Embryonic facial prominence (tissue), 1 donor: ENCODE data around the gene XG.
"Not testable (repeated sequence)": the region's sequence is repeated elsewhere in the genome, so short reads cannot be mapped to it uniquely, and the experiment has no call there.

Experiments
- DNase-seq: peaks from one replicate; pipeline ENCODE4 v3.0.0-alpha.2; 2016; ENCODE audit errors: extremely low spot score

Gene XG, protein sequence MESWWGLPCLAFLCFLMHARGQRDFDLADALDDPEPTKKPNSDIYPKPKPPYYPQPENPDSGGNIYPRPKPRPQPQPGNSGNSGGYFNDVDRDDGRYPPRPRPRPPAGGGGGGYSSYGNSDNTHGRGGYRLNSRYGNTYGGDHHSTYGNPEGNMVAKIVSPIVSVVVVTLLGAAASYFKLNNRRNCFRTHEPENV

DNA sequence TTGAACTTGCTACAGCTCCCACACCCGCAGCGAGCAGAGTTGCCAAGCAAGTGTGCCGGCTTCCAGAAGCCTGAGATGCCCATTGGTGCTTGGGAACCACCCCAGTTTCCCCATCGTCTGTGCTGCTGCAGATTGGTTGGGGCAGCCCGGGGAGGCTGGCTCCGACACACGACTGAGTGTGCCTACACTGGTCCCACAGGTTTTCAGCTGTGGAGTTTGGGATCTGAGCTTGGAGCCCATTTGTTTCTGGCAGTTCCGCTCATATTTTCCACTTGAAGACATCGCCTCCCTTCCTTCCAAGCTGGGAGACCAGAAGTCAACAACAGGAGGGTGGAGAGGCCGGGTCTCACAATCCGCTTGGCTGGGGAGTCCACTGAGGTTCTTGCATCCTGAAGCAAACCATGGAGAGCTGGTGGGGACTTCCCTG is at the start of gene XG:
TSS of gene XG (plus strand) at position 167 of the 427 bp plus-strand sequence. CDS start at position 402, 235 bp downstream.
- not testable (repeated sequence) for DNase-seq

DNA sequence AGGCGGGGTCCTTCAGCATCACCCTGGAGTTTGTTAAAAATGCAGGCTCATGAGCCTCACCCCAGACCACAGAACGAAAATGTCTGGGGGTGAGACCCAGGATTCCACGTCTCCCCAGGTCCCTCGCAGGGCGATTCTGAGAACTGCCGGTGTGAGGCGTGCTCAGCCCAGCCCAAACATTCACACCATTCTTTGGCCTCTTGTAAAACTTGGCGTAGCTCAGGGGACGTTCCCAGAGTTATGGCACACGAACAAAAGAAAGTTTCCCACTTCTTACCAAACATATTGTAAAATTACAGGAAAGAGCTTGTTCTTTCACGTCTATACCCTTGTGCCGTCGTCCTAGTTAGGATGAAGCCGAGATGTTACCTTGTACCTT is 47.9 kb upstream of the XG start:
- no peak for DNase-seq

DNA sequence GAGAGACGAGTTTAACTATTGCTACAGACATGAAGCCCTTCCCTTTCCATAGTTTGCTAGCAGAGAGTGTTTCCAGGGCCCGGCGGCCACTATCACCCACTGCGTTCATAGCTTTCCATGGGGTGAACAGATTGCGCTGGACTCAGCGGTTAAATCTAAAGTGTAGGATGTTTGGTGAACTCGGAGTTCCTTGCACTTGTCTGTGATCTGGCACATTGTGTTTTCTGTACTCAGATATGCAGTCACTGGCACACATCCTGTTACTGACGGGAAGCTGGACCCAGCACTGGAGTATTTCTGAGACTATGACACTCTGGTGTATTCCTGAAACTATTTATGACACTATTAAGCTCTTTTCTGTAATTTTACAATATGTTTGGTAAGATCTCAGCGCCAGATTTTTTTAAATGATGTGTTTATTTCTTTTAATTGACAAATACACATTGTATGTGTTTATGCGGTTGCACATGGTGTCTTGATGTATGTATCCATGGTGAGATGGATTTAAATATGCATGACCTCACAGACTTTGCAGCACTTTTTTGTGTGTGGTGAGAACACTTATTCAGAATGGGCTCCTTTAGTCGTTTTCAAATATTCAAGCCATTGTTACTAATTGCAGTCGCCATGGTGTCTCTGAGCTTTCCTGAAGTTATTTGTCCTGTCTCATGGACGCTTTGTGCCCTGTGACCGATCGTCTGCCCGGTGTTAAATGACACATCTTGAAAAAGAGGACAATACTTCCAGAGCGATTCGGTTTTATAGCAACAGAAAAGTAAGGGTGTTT is 46.6 kb upstream of the XG start:
- DNase-seq = no peak

DNA sequence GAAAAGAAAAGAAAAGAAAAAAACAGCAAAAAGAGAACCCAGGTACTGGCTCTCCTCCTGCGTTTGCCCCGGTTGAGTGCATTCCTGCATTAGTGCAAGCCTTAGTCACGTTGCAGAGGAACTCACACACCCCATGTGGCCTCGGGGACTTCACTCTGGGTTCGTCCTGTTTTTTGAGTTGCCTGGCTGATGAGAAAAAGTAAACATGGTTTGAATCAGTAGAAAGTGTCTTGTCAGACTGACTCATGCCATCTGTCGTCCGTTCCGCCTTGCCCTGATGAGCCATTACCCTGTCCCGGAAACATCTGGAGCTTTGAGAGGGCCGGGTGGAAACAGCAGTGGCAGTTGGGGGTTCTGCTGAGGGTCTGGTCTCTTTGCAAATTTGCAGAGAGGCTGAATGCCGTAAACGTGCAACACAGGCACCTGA is 44.5 kb upstream of the XG start:
- peak; percentile 57 for DNase-seq

DNA sequence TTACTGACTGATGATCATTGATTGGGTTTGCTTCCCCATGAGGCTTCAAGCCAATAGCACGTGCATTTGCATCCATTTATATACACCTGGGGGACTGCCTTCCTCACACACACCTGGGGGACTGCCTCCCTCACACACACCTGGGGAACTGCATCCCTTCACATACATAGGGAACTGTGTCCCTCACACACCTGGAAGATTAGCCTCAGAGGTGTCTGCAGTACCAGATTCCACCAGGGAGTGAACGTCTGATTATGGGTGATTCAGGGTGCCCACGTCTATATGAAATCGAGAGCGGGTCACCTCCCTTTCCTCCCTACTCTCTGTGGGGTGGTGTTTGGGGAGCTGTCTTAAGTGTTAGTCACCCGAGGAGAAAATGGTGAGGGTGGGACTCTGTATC is 43.8 kb upstream of the XG start:
- DNase-seq = no peak

DNA sequence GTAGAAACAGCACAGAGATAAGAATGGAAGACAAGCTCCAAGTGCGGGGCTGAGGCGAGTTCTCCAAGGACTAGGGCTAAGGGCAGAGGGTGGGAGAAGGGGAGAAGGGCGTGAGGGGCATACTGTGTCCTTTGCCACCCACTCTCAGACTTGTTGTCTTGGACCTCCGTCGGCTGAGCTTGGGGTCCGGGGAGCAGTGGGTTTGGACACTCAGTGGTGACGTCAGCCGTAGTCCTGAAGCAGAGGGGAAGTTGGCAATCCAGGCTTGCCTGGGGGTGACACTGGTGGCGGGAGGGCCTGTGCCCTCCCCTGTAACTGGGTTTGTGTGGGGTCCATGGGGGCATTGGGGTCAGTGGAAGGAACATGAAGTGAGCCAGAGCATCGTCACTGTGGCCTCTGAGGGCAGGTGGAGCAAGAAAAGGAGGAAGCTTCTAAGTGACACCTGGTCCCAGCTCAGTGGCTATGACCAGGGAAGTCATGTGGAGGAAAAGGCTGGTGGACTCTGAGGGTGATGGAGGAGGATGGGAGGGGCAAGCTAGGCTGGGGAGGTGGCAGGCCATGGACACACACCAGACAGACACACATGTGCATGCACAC is 43.1 kb upstream of the XG start:
- no peak for DNase-seq

DNA sequence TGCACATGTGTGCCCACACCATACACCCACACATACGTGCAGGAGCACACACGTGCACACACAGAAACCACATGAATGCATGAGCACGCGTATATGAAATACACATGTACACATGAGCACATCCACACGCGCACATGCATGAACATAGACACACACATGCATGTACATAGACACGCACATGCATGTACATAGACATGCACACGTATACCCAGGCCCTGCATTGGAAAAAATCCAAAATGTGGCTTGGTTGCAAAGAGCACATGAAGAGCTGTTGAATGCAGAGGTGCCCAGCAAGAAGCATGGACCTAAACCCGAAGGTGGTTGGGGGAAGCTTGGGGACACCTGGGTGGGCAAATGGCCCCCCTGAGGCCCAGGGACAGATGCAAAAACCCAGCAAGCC is 42.3 kb upstream of the XG start:
- no peak for DNase-seq

DNA sequence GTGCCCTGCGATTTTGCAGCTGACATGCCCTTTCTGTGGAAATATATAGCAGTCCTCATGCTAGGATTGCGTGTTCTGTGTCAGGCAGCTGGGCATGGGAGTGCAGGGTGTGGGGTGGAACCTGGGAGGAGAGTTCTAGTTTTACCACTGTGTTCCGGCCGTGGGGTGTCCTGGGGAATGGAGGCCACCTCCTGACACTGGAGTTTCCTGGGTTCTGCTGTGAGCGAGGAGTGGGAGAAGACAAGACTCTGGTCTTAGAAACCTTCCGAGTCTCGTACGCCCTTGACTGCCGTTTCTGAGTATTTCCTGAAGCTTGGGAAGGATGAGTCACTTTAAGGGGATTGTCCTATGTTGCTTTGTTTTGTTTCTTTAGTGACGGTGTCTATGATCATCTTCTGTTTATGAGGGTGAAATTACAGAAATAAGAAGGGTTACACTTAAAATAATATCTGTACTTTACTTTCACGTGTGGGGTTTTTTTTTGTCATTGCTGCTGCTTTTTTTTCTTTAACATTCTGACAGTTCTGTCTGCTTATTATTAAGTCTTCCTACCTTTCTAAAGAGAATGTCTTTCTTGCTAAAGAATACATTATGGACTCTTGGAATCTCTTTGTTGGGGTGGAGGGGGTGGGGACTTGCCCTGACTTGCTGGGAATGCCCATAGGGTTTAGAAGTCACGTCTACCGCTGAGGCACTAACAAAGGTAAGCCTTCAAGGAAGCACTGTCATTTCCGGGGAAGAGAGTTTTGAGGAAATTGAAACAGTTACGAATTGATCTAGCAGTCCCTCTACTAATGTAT is 41.6 kb upstream of the XG start:
- peak; percentile 39 for DNase-seq

DNA sequence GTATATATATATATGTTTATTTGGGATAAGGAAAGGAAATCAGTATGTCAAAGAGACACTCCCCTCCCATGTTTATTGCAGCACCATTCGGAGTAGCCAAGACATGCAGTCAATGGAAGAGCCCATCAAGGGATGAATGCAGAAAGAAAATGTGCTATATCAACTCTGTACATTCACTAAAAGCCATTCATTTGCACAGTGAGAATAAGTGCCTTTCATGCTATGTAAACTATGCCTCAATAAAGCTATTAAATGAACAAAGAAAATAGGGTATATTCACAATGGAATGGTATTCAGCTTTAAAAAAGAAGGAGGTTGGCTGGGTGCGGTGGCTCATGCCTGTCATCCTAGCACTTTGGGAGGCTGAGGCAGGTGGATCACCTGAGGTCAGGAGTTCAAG is 40.4 kb upstream of the XG start:
- no peak for DNase-seq

DNA sequence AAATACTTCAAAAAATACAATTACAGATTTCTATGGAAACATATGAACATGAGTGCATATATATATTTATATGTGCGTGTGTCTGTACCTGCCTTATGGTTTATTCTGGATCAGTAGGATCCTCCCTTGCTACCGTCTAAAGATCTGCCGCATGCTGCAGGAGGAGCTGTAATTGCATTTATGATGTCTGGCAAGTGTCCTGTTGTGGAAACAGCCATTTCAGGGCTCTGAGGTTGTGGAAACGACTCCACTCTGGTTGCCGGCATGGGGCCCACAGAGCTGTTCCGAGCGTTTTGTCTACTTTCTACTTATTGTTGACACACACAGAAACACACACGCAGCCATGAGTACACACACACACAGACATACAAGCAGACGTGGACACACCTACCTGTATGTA is 39.4 kb upstream of the XG start:
- DNase-seq = no peak

DNA sequence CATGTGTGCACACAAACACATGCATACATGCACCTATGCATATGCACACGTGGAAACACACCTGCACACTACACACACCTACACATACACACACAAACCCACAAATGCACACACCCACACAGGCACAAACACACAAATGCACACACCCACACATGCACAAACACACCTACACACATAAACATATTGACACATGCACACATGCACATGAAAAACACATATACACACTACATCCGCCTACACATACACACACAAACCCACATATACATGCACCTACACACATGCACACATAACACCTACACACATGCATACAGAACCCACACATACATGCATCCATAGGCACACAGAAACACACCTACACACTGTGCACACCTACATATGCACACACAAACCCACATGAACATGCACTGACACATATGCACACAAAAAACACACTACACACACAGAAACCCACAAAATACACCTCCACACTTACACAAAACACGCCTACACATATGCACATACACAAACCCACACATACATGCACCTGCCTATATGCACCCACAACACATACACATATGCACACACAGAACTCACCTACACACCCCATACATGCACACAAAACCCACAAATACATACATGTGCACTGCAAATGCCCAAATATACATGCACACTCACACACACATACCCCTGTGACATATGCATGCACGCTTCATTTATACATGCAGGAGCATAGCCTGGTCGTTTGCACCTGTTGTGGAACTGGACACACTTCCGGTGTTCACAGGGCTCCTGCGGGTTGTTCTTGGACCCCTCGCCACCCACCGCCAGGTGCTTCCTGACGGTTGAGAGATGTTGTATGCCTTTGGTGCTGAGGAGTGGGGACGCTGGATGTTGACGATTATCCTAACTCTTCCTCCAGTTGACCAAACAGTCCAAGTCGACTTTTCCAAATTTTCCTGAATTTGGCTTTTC is 38.7 kb upstream of the XG start:
- DNase-seq = no peak

DNA sequence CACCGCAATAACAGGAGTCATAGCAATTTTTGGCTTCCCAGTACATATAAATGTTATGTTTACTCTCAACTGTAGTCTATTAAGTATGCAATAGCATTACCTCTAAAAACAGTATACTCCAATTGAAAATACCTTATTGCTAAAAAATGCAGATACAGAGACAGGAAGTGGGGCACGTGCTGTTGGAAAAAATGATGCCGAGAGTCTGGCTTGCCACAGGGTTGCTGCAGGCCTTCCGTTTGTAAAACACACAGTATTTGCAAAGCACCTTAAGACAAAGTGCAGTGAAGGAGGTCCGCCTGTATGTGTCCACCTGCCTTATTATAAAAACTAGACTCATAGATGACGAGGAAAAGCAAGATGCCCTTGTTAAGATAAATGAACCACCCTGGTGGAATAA is 37.3 kb upstream of the XG start:
- no peak for DNase-seq

DNA sequence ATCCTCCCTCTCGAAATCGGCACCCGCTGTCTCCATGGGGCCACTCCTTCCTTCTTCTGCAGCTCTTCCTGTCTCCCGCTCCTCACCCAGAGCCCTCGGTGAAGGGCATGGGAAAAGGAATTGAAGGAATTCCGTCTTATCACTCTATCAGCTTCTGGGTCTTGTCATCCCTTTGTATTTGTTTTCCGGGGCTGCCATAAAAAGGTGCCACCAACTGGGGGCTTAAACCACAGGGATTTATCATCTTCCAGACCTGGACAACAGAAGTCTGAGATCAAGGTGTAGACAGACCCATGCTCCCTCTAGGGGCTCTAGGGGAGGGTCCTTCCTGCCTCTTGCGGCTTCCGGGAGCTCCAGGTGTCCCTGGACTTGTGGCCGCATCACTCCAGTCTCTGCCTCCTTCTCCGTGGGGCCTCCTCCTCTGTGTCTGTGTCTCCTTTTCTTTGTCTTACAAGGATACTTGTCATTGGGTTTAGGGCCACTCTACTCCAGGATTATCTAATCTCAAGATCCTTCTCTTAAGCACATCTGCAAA is 36.7 kb upstream of the XG start:
- no peak for DNase-seq

DNA sequence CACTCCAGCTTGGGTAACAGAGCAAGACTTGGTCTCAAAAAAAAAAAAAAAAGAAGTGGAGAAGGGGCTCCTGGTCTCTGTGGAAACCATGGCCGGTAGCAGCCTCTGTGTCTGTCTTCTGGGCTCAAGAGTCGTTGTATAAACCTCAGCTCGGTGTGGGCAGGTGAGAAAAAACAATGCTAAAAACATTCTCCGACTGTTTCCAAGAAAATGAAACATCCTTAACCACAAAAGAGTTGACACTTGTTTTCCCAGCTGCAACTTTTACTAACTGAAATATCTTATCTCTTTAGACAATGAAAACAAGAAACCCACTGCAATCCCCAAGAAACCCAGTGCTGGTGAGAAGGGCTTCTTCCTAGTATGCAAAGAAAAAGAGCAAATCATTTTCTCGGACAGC is 34.5 kb upstream of the XG start:
- no peak for DNase-seq

DNA sequence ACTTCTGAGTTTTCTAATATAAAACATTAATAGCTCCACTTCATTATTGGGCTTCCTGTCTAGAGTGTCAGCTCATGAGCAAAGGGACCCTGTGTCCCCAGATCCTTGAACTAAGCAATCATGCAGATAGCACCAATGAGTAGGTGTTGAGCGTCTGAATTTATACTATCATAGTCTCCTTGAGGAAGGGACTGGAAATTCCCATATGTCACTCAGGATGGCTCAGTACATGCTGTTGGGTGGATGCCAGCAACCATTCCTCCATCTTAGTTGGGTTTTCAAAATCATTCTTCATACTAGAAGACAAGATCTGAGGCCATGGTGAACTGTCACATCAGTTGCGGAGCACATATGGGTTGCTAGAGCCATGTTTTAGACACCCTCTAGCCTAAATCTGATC is 33.0 kb upstream of the XG start:
- no peak for DNase-seq

DNA sequence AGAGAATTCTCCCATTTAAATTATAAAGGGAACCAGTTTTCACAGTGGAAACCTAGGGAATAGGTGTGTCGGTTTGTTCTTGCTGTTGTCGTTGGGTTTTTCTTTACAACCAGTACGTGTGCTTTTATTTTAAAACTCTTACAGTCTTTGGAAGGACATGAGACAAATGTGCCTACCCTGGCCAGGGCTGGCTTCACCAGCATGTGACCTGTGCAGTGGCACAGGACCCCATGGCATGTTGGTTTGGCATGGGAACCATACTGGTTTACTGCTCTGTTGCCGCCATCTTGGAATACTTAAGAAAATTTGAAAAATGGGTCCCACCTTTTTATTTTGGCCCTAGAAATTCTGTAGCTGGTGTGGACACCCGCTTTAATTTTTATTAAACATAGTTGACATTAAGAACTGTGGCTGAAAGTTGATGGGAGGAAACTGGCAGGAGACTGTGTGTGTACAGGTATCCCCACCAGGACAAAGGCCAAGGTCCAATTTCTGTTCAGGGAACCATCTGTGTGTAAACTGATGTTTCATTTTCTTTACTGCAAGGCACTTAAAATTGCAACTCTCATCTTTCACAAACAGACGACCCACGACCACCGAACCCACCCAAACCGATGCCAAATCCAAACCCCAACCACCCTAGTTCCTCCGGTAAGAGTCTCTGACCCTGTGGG is 31.9 kb upstream of the XG start:
- DNase-seq = no peak

DNA sequence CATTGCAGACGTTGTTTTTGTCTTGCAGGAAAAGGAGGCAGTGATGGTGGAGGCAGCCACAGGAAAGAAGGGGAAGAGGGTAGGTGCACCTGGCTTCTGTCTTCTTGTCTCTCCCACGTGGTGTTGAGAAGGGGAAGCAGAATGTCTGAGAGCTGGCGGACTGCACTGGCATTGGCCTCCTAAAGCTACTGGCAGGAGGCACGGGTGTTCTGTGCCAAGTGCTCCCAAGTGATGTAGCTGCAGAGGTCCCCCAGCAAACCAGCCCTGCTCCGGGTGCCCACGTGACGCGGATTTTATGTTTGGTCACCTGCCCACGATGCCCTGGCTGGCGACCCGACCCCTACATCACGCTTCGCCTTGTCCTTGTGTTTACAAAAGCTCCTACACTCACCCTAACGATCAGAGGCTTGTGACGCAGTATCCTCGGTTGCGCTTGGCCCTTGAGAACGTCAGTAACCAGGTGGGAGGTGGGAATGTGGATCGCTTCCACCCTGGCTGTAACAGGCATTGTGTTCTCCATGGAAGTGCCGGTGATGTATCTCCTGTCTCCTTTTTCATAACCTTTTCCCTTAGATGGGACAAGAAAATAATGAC is 28.5 kb upstream of the XG start:
- no peak for DNase-seq

DNA sequence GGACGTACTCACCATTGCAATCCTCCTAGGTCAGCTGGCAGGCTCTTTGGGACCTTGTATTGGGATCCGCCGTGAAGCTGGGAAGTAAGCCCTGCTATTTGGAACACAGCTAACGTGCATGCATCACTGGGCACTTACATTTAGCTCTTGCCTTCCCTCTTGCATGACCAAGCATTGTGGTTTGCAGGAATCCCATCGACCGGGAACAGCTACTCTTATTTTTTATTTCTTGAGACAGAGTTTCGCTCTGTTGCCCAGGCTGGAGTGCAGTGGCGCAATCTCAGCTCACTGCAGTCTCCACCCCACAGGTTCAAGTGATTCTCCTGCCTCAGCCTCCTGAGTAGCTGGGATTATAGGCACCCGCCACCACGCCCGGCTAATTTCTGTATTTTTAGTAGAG is 24.6 kb upstream of the XG start:
- not testable (repeated sequence) for DNase-seq

DNA sequence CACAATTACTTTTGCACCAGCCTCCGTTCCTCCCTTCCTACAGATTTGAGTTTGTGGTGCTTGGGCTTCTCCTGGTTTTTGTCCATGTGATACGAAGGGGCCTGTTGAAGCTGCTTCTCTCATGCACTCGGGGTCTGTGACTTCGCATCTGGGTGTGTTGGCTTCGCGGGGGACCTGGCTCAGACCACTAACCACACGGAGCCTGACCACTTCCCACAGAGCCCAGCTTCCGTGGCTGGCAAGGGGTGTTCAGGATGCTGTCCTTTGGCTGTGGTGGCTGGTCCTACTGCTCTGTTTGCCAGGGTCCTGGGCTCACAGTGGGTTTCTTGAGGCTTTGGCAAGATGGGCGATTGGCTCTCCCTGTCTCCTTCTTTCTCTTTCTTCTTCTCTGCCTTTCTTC is 19.8 kb upstream of the XG start:
- DNase-seq = no peak

DNA sequence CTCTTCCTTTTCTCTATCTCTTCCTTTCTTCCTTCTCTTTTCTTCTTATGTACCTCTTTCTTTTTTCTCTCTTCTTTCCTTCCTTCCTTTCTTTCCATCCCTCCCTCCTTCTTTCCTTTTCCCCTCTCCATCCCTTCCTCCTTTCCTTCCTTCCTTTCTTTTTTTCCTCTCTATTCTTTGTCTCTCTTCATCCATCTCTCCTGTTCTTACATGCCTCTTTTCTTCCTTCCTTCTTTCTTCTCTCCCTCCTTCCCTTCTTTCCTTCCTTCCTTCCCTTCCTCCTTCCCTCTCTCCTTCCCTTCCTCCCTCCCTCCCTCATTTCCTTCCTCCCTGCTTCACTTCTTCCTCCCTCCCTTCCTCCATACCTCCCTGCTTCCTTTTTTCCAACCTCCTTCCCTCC is 19.2 kb upstream of the XG start:
- no peak for DNase-seq
